Testis (tissue), 3 donors: ENCODE results near the gene HEBP1. TPM values are rescaled to one million over a fixed set of nuclear protein-coding genes. Genes with fewer than 3 reads are reported as not detected.

Experiments
- DNase-seq: peaks from one replicate; pipeline ENCODE4 v3.0.0-alpha.2; 2019
- H3K27ac ChIP-seq, 2 donors: fragments of 200-600 bp; sonication (generic); one replicate each; pipeline ENCODE4 v1.5.1; 2019
- H3K27me3 ChIP-seq: fragments of 200-600 bp; sonication (generic); one replicate; pipeline ENCODE4 v1.5.1; 2019
- H3K36me3 ChIP-seq: fragments of 200-600 bp; sonication (generic); one replicate; pipeline ENCODE4 v1.5.1; 2017; ENCODE audit warnings: low read depth; ENCODE audit errors: missing control alignments
- H3K4me1 ChIP-seq: fragments of 200-600 bp; sonication (generic); one replicate; pipeline ENCODE4 v1.5.1; 2019
- H3K4me3 ChIP-seq, 2 donors: fragments of 200-600 bp; sonication (generic); one replicate each; pipeline ENCODE4 v1.5.1; 2017 to 2019
- H3K9me3 ChIP-seq: fragments of 200-600 bp; sonication (generic); one replicate; pipeline ENCODE4 v1.5.1; 2017
- CTCF ChIP-seq, 3 experiments: fragments of 450-650 bp in 2 of 3; fragments of 200-600 bp in 1 of 3; sonication (generic) in 1 of 3; IDR thresholded peaks; one replicate each; pipeline ENCODE4 v1.5.1; 2016 to 2019; ENCODE audit warnings: antibody characterized with exemption in 3 of 3, mild to moderate bottlenecking in 2 of 3, moderate library complexity in 1 of 3
- POLR2A ChIP-seq: fragments of 450-650 bp; IDR thresholded peaks from one replicate; pipeline ENCODE4 v1.6.1; 2017; ENCODE audit warnings: antibody characterized with exemption, mild to moderate bottlenecking, moderate library complexity
- WGBS, 2 donors: methylation state at CpG; one replicate each; pipeline ENCODE4 v1.1.5; 2018; 5-methylcytosine and 5-hydroxymethylcytosine counted together
- intact Hi-C: fragments of 100-400 bp; cut with DNase I; formaldehyde crosslinking; loops from one replicate; pipeline ENCODE4 v1.15.1; 2023; ENCODE audit warnings: low total_unique reads
- polyA plus RNA-seq: library from polyadenylated mRNA; stranded (reverse); fragments of 350-450 nt; fragmentation: Illumina TruSeq; extraction: RNeasy Lipid Tissue Mini Kit (QIAGEN cat#74804); gene quantifications from one replicate; pipeline ENCODE4 v1.2.3, GENCODE V29; 2014; ENCODE audit warnings: low read depth, low replicate concordance; ENCODE audit not compliant: insufficient read depth
- total RNA-seq, 2 donors: library from RNA; depleted of rRNA; stranded (reverse); fragments of >200 nt; gene quantifications; one replicate each; pipeline ENCODE4 v1.2.3, GENCODE V29; 2016

HEBP1 gene
- total and polyA plus RNA-seq, 3 donors from 2014 or later: 48.7 to 57.3 (median 55.6) TPM

GRCh38 chr12:12999271-12999958, 650 bp downstream of the HEBP1 start:
- WGBS, 2 donors: 4% methylated on average over 20 to 22 of the region's 22 CpGs
- no peak for DNase-seq
- H3K27ac ChIP-seq: peak overlapping the region; percentile 61 to 82
- no peak for TF ChIP-seq CTCF (IDR thresholded peaks at IDR 0.05)
- H3K27me3 ChIP-seq: no peaks in the 10 kb centered on the region
- H3K9me3 ChIP-seq: no peaks in the 10 kb centered on the region
- peaks cover 26% of the 10 kb centered on the region for H3K4me1 ChIP-seq
- intact Hi-C loops: no loop called here
- H3K36me3 ChIP-seq: no peaks in the 10 kb centered on the region
- H3K4me3 ChIP-seq: peak overlapping the region; percentile 85 to 87

- no peak overlapping the region for H3K4me3 ChIP-seq
- peaks cover 26% of the 10 kb centered on the region for H3K4me1 ChIP-seq
These were observed 1.8 kb downstream of the HEBP1 start for GRCh38 chr12:12998248-12998647.

GRCh38 chr12:12997734-12998133, 2.3 kb downstream of the HEBP1 start:
- intact Hi-C loops: no loop called here
- H3K27ac ChIP-seq: no peak overlapping the region
- H3K9me3 ChIP-seq: no peaks in the 10 kb centered on the region
- no peaks in the 10 kb centered on the region for H3K27me3 ChIP-seq
- no peak for DNase-seq
- H3K4me3 ChIP-seq: no peak overlapping the region
- peaks cover 26% of the 10 kb centered on the region for H3K4me1 ChIP-seq
- no peaks in the 10 kb centered on the region for H3K36me3 ChIP-seq
- no peak for TF ChIP-seq CTCF (IDR thresholded peaks at IDR 0.05)
- 32 to 63% methylated on average over 2 of the region's 2 CpGs for WGBS, 2 donors

More at GRCh38 chr12:12998248-12998647, 1.8 kb downstream of the HEBP1 start:
- DNase-seq: no peak
- Histone ChIP-seq H3K9me3 (no peaks in the 10 kb centered on the region), H3K36me3 (no peaks in the 10 kb centered on the region), H3K27me3 (no peaks in the 10 kb centered on the region), H3K27ac (no peak overlapping the region)
- WGBS, 2 donors: 73 to 76% methylated on average over 4 of the region's 4 CpGs
- TF ChIP-seq POLR2A: no peak
- TF ChIP-seq CTCF (IDR thresholded peaks at IDR 0.05): no peak
- intact Hi-C loops: no loop called here

GRCh38 chr12:12997156-12997555, 2.9 kb downstream of the HEBP1 start:
- TF ChIP-seq POLR2A: no peak
- no peak for TF ChIP-seq CTCF (IDR thresholded peaks at IDR 0.05)
- H3K36me3 ChIP-seq: no peaks in the 10 kb centered on the region
- 46 to 58% methylated on average over 3 of the region's 3 CpGs for WGBS, 2 donors
- H3K4me1 ChIP-seq: peaks cover 26% of the 10 kb centered on the region
- H3K27me3 ChIP-seq: no peaks in the 10 kb centered on the region
- no peak overlapping the region for H3K4me3 ChIP-seq
- no peaks in the 10 kb centered on the region for H3K9me3 ChIP-seq
- intact Hi-C loops: no loop called here
- no peak for DNase-seq
- H3K27ac ChIP-seq: no peak overlapping the region

- Histone ChIP-seq H3K36me3 (no peaks in the 10 kb centered on the region), H3K27ac (no peak overlapping the region)
These were observed 3.9 kb downstream of the HEBP1 start for GRCh38 chr12:12996209-12996608.

More at GRCh38 chr12:12996209-12996608, 3.9 kb downstream of the HEBP1 start:
- no peaks in the 10 kb centered on the region for H3K9me3 ChIP-seq
- H3K4me1 ChIP-seq: peaks cover 21% of the 10 kb centered on the region
- DNase-seq: no peak
- WGBS, 2 donors: 60 to 77% methylated on average over 3 of the region's 3 CpGs
- no peaks in the 10 kb centered on the region for H3K27me3 ChIP-seq
- TF ChIP-seq POLR2A (no peak), CTCF (IDR thresholded peaks at IDR 0.05) (no peak)
- intact Hi-C loops: no loop called here
- no peak overlapping the region for H3K4me3 ChIP-seq
